Liver (tissue), 3 donors: Measurements from ENCODE around the gene TAS2R41.

Experiments
- FOXA1 ChIP-seq: IDR thresholded peaks from 2 replicates; pipeline ENCODE4 v1.6.1; 2016; ENCODE audit warnings: antibody characterized with exemption
- FOXA2 ChIP-seq: IDR thresholded peaks from 2 replicates; pipeline ENCODE4 v1.6.1; 2016; ENCODE audit warnings: antibody characterized with exemption
- GABPA ChIP-seq, 2 donors: IDR thresholded peaks in 1 of 2; conservative IDR thresholded peaks in 1 of 2; 2 replicates each; pipeline ENCODE4 v1.6.1; 2016; ENCODE audit warnings: antibody characterized with exemption in 2 of 2, mild to moderate bottlenecking in 1 of 2, moderate library complexity in 1 of 2
- JUND ChIP-seq, 2 donors: IDR thresholded peaks; 2 replicates each; pipeline ENCODE4 v1.6.1; 2016; ENCODE audit warnings: antibody characterized with exemption in 2 of 2
- RAD21 ChIP-seq, 2 donors: IDR thresholded peaks; 2 replicates each; pipeline ENCODE4 v1.6.1; 2016; ENCODE audit warnings: antibody characterized with exemption in 2 of 2, mild to moderate bottlenecking in 2 of 2
- SP1 ChIP-seq: IDR thresholded peaks from 2 replicates; pipeline ENCODE4 v1.6.1; 2018; ENCODE audit warnings: antibody characterized with exemption, mild to moderate bottlenecking
- TAF1 ChIP-seq: conservative IDR thresholded peaks from 2 replicates; pipeline ENCODE4 v1.6.1; 2016; ENCODE audit warnings: antibody characterized with exemption, mild to moderate bottlenecking
- YY1 ChIP-seq: IDR thresholded peaks from 2 replicates; pipeline ENCODE4 v1.6.1; 2016; ENCODE audit warnings: antibody characterized with exemption, mild to moderate bottlenecking
- TF ChIP-seq, protein P1 (sequence below): fragments of 150-350 bp; IDR thresholded peaks from 2 replicates; pipeline ENCODE4 v1.5.1; 2017; ENCODE audit warnings: improper control_type of control experiment, low read depth, low read length; ENCODE audit not compliant: missing input control
- TF ChIP-seq, protein P2 (sequence below): IDR thresholded peaks from 2 replicates; pipeline ENCODE4 v1.6.1; 2016; ENCODE audit warnings: antibody characterized with exemption
- TF ChIP-seq, protein P3 (sequence below): IDR thresholded peaks from 2 replicates; pipeline ENCODE4 v1.6.1; 2016; ENCODE audit warnings: antibody characterized with exemption, mild to moderate bottlenecking
- TF ChIP-seq, protein P4 (sequence below): IDR thresholded peaks from 2 replicates; pipeline ENCODE4 v1.6.1; 2016; ENCODE audit warnings: antibody characterized with exemption
- TF ChIP-seq, protein P5 (sequence below): IDR thresholded peaks from 2 replicates; pipeline ENCODE4 v1.6.1; 2016; ENCODE audit warnings: antibody characterized with exemption
- donor health status: healthy.
- donor health status: healthy.

DNA sequence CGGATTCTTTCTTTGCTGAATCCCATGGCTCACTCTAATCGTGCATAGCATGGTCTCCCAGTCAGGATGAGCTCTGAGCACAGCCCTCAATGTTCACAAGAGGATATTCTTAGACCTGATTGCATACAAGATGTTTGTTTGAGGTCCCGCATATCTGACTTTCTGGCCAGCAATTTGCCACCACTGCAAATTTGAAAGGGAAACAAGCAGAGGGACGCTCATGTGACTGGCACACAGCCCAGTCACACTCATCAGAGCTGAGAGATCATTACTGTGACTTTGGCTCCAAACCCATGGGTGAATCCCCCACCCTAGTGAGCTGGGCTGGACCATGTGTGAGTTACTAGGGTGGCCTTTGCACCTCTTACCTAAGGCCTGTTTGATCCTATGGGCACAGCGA, 9.9 kb downstream of the TAS2R41 start:
- TF ChIP-seq RAD21 (IDR thresholded peaks at IDR 0.05) (peak; percentile 35 to 55), TAF1 (no peak), JUND (IDR thresholded peaks at IDR 0.05) (peak in 1 of 2 donors; percentile 55), SP1 (peak; percentile 48), GABPA (IDR thresholded peaks at IDR 0.05 in 1 of 2, conservative IDR thresholded peaks at IDR 0.05 in 1 of 2) (no peak), FOXA2 (peak; percentile 61), YY1 (peak; percentile 65), FOXA1 (no peak)
- TF ChIP-seq, protein P1, sequence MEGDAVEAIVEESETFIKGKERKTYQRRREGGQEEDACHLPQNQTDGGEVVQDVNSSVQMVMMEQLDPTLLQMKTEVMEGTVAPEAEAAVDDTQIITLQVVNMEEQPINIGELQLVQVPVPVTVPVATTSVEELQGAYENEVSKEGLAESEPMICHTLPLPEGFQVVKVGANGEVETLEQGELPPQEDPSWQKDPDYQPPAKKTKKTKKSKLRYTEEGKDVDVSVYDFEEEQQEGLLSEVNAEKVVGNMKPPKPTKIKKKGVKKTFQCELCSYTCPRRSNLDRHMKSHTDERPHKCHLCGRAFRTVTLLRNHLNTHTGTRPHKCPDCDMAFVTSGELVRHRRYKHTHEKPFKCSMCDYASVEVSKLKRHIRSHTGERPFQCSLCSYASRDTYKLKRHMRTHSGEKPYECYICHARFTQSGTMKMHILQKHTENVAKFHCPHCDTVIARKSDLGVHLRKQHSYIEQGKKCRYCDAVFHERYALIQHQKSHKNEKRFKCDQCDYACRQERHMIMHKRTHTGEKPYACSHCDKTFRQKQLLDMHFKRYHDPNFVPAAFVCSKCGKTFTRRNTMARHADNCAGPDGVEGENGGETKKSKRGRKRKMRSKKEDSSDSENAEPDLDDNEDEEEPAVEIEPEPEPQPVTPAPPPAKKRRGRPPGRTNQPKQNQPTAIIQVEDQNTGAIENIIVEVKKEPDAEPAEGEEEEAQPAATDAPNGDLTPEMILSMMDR = no peak
- TF ChIP-seq, protein P2, sequence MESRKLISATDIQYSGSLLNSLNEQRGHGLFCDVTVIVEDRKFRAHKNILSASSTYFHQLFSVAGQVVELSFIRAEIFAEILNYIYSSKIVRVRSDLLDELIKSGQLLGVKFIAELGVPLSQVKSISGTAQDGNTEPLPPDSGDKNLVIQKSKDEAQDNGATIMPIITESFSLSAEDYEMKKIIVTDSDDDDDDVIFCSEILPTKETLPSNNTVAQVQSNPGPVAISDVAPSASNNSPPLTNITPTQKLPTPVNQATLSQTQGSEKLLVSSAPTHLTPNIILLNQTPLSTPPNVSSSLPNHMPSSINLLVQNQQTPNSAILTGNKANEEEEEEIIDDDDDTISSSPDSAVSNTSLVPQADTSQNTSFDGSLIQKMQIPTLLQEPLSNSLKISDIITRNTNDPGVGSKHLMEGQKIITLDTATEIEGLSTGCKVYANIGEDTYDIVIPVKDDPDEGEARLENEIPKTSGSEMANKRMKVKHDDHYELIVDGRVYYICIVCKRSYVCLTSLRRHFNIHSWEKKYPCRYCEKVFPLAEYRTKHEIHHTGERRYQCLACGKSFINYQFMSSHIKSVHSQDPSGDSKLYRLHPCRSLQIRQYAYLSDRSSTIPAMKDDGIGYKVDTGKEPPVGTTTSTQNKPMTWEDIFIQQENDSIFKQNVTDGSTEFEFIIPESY = no peak
- TF ChIP-seq, protein P3, sequence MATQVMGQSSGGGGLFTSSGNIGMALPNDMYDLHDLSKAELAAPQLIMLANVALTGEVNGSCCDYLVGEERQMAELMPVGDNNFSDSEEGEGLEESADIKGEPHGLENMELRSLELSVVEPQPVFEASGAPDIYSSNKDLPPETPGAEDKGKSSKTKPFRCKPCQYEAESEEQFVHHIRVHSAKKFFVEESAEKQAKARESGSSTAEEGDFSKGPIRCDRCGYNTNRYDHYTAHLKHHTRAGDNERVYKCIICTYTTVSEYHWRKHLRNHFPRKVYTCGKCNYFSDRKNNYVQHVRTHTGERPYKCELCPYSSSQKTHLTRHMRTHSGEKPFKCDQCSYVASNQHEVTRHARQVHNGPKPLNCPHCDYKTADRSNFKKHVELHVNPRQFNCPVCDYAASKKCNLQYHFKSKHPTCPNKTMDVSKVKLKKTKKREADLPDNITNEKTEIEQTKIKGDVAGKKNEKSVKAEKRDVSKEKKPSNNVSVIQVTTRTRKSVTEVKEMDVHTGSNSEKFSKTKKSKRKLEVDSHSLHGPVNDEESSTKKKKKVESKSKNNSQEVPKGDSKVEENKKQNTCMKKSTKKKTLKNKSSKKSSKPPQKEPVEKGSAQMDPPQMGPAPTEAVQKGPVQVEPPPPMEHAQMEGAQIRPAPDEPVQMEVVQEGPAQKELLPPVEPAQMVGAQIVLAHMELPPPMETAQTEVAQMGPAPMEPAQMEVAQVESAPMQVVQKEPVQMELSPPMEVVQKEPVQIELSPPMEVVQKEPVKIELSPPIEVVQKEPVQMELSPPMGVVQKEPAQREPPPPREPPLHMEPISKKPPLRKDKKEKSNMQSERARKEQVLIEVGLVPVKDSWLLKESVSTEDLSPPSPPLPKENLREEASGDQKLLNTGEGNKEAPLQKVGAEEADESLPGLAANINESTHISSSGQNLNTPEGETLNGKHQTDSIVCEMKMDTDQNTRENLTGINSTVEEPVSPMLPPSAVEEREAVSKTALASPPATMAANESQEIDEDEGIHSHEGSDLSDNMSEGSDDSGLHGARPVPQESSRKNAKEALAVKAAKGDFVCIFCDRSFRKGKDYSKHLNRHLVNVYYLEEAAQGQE = peak; percentile 34
- TF ChIP-seq, protein P4, sequence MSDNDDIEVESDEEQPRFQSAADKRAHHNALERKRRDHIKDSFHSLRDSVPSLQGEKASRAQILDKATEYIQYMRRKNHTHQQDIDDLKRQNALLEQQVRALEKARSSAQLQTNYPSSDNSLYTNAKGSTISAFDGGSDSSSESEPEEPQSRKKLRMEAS = peak; percentile 69
- TF ChIP-seq, protein P5, sequence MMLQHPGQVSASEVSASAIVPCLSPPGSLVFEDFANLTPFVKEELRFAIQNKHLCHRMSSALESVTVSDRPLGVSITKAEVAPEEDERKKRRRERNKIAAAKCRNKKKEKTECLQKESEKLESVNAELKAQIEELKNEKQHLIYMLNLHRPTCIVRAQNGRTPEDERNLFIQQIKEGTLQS = no peak
